Heart left ventricle (tissue), 13 donors: ENCODE data around the gene CYP2U1.
"Not testable (repeated sequence)": the region's sequence is repeated elsewhere in the genome, so short reads cannot be mapped to it uniquely, and the experiment has no call there.

Source experiments
- POLR2A ChIP-seq, 2 donors: fragments of 450-650 bp; IDR thresholded peaks; one replicate each; pipeline ENCODE4 v1.6.1; 2017; ENCODE audit warnings: antibody characterized with exemption in 2 of 2, mild to moderate bottlenecking in 2 of 2, moderate library complexity in 2 of 2
- TF ChIP-seq, protein P1 (sequence below), 12 donors: fragments of 200-600 bp; sonication (generic) in 4 of 12; IDR thresholded peaks; one replicate each; pipeline versions ENCODE4 v1.5.0 to v1.8.0; 2018 to 2022; ENCODE audit warnings: antibody characterized with exemption in 12 of 12, mild to moderate bottlenecking in 5 of 12
- donor health status: ischemic (EF 13 %, LVEDD 7.1; RV severe dilation, severe dysfunction).
- donor health status: DM: no; HTN: yes; CAD: no.
- donor health status: DM: no; HTN: no; CAD: no.
- donor health status: ischemic (EF 25% LVEDD 6.9; RV normal size, moderate dysfunction).
- donor health status: ischemic (EF 25% LVEDD 5.7; RV mildly dilated, moderate dysfunction).
- donor health status: ischemic (EF 35%, LVEDD 5.7; RV mildly dilated, moderate dysfunction).
- donor health status: nonischemic (EF 11% LVEDD 7.7; RV severe dilation, severe dysfunction).
- donor health status: DM: yes; HTN: yes; CAD: no.
- donor health status: PGD.
- donor health status: ischemic (EF 29% LVEDD 5.4; RV normal size, mild dysfunction).
- donor health status: nonischemic (EF 23%, LVEDD 6.1; RV moderate dilation, normal function).

DNA sequence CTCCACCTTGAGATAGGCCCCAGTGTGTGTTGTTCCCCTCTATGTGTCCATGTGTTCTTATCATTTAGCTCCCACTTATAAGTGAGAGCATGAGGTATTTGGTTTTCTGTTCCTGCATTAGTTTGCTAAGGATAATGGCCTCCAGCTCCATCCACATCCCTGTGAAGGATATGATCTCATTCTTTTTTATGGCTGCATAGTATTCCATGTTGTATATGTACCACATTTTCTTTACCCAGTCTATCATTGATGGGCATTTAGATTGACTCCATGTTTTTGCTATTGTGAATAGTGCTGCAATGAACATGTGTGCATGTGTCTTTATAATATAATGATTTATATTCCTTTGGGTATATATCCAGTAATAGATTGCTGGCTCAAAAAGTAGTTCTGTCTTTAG lies 36.2 kb downstream of the CYP2U1 start:
- not testable (repeated sequence) for TF ChIP-seq POLR2A (IDR thresholded peaks at IDR 0.05)
- TF ChIP-seq, protein P1, sequence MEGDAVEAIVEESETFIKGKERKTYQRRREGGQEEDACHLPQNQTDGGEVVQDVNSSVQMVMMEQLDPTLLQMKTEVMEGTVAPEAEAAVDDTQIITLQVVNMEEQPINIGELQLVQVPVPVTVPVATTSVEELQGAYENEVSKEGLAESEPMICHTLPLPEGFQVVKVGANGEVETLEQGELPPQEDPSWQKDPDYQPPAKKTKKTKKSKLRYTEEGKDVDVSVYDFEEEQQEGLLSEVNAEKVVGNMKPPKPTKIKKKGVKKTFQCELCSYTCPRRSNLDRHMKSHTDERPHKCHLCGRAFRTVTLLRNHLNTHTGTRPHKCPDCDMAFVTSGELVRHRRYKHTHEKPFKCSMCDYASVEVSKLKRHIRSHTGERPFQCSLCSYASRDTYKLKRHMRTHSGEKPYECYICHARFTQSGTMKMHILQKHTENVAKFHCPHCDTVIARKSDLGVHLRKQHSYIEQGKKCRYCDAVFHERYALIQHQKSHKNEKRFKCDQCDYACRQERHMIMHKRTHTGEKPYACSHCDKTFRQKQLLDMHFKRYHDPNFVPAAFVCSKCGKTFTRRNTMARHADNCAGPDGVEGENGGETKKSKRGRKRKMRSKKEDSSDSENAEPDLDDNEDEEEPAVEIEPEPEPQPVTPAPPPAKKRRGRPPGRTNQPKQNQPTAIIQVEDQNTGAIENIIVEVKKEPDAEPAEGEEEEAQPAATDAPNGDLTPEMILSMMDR (IDR thresholded peaks at IDR 0.05): not testable (repeated sequence)
